ENCODE data around the gene SLC38A9.

GRCh38 chr5:55620009-55620765 lies 91.9 kb downstream of the SLC38A9 start:
- TF ChIP-seq CTCF (IDR thresholded peaks at IDR 0.05; ENCODE audit: low read length) (no peak), EZH2 (IDR thresholded peaks at IDR 0.05; ENCODE audit: borderline replicate concordance, low read length) (no peak)

All from OCI-LY1 (cell line).